NCI-H2196 (cell line): ENCODE results near the gene SLCO4A1.
A peak's percentile ranks its signal among the peaks of the same experiment; 100 is the strongest.

Experiments used
- DNase-seq: peaks from one replicate; lab custom pipeline; 2025; ENCODE audit not compliant: unreplicated experiment; lab: John Stamatoyannopoulos, UW

SLCO4A1 gene, protein sequence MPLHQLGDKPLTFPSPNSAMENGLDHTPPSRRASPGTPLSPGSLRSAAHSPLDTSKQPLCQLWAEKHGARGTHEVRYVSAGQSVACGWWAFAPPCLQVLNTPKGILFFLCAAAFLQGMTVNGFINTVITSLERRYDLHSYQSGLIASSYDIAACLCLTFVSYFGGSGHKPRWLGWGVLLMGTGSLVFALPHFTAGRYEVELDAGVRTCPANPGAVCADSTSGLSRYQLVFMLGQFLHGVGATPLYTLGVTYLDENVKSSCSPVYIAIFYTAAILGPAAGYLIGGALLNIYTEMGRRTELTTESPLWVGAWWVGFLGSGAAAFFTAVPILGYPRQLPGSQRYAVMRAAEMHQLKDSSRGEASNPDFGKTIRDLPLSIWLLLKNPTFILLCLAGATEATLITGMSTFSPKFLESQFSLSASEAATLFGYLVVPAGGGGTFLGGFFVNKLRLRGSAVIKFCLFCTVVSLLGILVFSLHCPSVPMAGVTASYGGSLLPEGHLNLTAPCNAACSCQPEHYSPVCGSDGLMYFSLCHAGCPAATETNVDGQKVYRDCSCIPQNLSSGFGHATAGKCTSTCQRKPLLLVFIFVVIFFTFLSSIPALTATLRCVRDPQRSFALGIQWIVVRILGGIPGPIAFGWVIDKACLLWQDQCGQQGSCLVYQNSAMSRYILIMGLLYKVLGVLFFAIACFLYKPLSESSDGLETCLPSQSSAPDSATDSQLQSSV

DNA sequence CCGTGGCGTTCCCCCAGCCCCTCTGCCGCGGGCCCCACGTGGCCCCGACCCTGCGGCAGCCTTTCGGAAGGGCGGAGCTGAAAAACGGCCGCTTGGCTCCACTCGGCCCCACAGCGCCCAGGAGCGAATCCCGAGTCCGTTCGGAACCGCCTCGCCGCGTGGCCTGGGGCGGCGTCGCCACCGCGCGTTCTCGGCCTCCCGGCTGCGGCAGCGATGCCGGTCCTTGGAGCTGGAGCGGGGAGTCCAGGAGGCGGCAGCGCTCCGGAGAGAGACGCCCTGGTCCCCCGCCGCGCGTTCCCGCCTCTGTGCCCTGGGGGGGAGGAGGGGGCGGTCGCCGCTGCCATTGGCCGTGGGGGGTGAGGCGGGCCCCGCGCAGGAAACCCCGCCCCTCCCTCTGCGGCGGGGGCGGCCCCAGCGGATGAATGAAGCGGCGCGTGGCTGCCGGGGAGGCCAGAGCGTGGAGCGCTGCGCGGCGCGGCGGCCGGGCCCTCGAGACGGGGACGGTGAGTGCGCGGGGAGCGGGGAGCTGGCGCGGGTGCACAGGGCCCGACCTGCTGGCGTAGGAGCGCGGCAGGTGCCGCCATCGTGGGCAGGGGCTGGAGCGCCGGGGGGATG, at the start of gene SLCO4A1:
Gene SLCO4A1, plus strand, starts transcription at position 453 of the 615 bp plus-strand sequence. CDS start 13,952 bp downstream, outside the sequence.
- peak; percentile 87 for DNase-seq

GRCh38 chr20:62592506-62593177, 49.7 kb upstream of the SLCO4A1 start:
- no peak for DNase-seq

- DNase-seq, result no peak
These were observed 48.7 kb upstream of the SLCO4A1 start for GRCh38 chr20:62593616-62594015.

DNA sequence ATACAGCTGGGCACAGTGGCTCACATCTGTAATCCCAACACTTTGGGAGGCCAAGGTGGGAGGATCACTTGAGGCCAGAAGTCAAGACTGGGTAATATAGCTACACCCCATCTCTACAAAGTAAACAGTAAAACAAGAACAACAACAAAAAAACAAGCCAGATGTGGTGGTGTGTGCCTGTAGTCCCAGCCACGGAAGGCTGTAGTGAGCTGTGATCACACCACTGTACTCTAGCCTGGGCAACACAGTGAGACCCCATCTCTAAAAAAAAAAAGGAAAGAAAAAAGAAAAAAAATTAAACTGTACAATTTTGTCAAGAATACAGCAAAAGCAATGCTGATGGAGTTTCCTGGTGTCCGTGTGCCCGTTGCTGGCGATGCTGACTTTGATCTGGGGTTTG, 47.2 kb upstream of the SLCO4A1 start:
- DNase-seq, result no peak

GRCh38 chr20:62595491-62595890, 46.8 kb upstream of the SLCO4A1 start:
- DNase-seq, result no peak

DNA sequence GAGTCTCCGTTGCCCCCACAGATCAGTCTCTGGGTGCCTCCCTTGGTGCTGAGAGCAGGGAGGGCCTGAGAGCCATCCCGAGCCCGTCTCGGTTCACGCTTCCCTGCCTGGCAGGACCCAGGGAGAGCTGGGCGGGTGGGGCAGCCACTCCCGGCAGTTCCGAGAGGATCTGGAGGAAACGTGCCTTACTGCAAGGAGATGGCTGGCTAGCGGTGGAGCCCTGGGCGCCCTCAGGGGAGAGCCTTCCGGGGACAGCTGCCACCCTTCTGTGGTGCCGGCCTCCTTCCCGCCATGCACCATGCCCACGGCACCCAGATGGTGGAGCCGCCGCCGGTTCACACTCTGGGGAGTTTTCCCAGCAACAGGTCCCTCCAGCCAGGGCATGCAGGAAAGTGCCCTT, 45.8 kb upstream of the SLCO4A1 start:
- no peak for DNase-seq

GRCh38 chr20:62596921-62597320, 45.4 kb upstream of the SLCO4A1 start:
- DNase-seq, result no peak

- DNase-seq, result no peak
These were observed 44.7 kb upstream of the SLCO4A1 start for GRCh38 chr20:62597416-62598115.

DNA sequence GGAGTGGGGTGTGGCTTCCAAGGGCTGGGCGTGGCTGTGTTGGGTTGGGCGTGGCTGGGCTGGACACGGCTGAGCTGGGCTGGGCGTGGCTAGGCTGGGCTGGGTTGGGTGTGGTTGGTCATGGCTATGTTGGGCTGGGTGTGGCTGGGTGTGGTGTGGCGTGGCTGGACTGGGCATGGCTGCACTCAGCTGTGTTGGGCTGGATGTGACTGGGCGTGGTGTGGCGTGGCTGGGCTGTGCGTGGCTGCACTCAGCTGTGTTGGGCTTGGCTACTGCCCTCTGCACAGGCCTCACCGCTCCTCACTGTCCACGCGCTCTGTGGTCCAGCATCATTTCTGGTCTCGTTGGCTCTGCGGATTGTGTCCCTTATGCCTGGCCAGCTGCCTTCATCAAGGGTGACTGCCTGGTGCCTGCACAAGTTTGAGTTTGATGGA, 43.5 kb upstream of the SLCO4A1 start:
- DNase-seq, result no peak

- DNase-seq, result no peak
These were observed 42.8 kb upstream of the SLCO4A1 start for GRCh38 chr20:62599216-62600110.

DNA sequence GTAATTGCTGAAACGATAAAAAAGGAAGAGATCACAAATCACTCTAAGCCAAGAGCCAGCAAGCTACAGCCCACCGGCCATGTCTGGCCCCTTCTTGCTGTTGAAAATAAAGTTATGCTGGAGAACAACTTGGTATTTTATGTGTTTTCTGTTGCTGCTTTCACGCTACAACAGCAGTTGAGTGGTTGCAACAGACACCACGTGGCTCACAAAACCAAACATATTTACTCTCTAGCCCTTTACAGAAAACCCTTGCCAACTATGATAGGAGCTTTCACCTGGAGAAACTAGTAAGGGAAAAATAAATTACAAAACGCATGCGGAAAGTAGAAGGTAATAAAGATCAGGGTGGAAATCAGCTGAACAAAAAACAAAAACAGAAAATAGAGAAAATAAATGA, 41.1 kb upstream of the SLCO4A1 start:
- DNase-seq, result no peak

DNA sequence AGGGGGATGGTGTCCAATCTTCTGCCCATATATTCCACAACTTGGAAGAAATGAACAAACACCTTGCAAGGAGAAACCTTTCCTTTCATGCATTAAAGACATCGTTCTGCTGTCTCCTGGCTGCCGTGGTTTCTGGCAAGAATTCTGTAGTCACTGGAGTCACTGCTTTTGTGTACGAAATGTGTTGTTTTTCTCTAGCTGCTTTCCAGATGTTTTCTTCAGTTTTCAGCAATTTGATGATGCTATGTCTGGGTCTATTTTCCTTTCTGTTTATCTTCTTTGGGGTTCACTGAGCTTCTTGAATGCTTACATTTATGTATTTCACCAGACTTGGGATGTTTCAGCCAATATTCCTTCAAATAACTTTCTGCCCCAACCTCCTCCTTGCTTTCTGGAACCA, 40.6 kb upstream of the SLCO4A1 start:
- DNase-seq, result no peak

- peak; percentile 46 for DNase-seq
These were observed 39.8 kb upstream of the SLCO4A1 start for GRCh38 chr20:62602550-62602949.

DNA sequence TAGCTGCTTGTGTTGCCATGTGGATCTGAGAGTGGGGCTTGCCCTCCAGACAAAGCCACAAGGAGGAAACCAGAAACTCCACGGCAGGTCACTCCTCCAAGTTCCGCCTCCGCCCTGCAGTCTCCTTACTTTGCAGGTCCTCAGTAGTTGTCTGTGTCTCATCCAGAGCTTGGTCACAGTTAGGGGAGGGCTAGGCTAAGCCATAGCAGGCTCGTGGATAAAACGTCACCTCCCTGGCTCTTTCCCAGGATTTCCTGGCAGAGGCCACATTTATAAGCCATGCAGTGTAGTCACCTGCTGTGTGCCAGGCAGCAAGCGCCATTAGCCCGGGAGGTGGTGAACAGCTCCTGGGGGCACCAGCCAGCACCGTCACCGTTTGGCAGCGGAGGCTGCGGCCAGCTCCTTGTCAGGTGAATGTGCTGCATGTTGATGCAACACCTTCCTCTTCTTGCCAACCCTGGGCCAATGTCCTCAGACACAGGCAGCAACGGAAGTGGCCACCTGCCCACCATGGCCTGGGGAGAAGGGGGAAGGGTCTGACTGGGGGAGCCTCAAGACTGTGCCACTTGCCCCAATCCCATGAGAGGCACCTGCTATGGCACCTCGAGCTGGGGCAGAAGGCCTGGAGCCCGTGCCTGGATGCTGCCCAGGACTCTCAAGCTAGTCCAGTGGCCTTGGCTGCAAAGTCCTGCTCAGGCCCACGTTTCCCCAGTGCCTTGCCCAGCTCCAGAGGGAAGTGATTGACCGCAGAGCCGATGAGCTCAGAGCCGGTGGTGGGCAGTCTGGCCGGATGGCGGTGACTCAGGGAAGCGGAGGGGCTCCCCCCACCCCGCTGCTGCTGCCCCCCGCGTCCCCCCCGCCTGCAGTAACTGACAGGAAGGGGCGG, 39.0 kb upstream of the SLCO4A1 start:
- DNase-seq, result peak; percentile 94

GRCh38 chr20:62603907-62604785, 38.2 kb upstream of the SLCO4A1 start:
- DNase-seq, result no peak

DNA sequence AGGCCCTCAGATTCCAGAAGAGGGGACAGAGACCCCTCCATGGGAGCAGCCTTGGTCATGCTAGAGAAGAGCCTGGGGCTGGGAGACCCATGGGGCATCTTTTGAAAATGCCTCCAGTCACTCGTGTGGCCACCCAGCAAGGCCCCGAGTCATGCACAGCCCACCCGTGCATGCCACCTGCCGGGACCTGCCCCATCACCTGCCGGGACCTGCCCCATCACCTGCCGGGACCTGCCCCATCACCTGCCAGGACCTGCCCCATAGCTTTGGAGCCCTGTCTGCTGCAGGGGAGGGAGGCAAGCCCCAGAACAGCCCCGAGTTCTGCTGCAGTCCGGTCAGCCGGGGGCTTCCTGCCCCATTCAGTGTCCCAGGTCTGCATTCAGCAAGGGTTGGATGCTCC, 37.5 kb upstream of the SLCO4A1 start:
- DNase-seq, result no peak

- DNase-seq, result no peak
These were observed 36.9 kb upstream of the SLCO4A1 start for GRCh38 chr20:62605236-62605943.
